Measurements from ENCODE around the gene ZBTB18.

DNA sequence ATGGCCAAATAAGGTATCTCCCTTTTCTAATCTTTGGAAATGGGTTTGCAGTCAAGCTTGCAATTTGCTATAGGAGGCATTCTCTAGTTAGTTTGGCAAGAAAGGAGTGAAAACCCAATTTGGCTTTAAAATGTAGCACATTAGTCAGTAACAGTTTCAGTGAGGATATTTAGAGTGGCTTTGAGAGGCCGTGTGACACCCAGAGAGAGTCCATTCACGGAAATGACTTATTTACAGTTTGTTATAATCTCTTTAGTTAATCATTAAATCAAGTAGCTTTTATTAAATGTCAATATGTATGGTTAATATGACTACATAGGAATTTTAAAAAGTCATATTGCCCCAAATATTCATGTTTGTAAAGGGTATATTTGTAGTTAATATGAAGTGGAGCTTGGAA lies 9.6 kb downstream of the ZBTB18 start:
- TF ChIP-seq, protein P1, sequence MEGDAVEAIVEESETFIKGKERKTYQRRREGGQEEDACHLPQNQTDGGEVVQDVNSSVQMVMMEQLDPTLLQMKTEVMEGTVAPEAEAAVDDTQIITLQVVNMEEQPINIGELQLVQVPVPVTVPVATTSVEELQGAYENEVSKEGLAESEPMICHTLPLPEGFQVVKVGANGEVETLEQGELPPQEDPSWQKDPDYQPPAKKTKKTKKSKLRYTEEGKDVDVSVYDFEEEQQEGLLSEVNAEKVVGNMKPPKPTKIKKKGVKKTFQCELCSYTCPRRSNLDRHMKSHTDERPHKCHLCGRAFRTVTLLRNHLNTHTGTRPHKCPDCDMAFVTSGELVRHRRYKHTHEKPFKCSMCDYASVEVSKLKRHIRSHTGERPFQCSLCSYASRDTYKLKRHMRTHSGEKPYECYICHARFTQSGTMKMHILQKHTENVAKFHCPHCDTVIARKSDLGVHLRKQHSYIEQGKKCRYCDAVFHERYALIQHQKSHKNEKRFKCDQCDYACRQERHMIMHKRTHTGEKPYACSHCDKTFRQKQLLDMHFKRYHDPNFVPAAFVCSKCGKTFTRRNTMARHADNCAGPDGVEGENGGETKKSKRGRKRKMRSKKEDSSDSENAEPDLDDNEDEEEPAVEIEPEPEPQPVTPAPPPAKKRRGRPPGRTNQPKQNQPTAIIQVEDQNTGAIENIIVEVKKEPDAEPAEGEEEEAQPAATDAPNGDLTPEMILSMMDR (IDR thresholded peaks at IDR 0.05 in 2 of 3, conservative IDR thresholded peaks at IDR 0.05 in 1 of 3; ENCODE audit: borderline replicate concordance in 1 of 3, insufficient read depth in 1 of 3, low read depth in 2 of 3, low read length in 2 of 3) = no peak
- TF ChIP-seq POLR2AphosphoS5 (IDR thresholded peaks at IDR 0.05; ENCODE audit: low read depth, low read length) = no peak
- TF ChIP-seq EZH2 (IDR thresholded peaks at IDR 0.05) = no peak
- TF ChIP-seq JUND (IDR thresholded peaks at IDR 0.05) = no peak
- no peak for TF ChIP-seq POLR2A (IDR thresholded peaks at IDR 0.05; ENCODE audit: borderline replicate concordance, extremely low read depth, insufficient read depth, insufficient read length)
- no peak for TF ChIP-seq CEBPB (IDR thresholded peaks at IDR 0.05; ENCODE audit: low read depth)

All from HCT116 (cell line).